PFSK-1 (cell line): ENCODE measurements around the gene MARCHF2.

Experiments
- FOXP2 ChIP-seq: optimal IDR thresholded peaks from 2 replicates; pipeline ENCODE3; 2011; ENCODE audit warnings: borderline replicate concordance, control low read depth, inconsistent platforms; ENCODE audit not compliant: insufficient read depth; ENCODE audit errors: extremely low read length, extremely low read depth
- POLR2AphosphoS5 ChIP-seq: IDR thresholded peaks from 2 replicates; pipeline ENCODE4 v1.6.1; 2012; ENCODE audit warnings: low read depth, mild to moderate bottlenecking, control low read depth, low read length, moderate library complexity
- SIN3A ChIP-seq: IDR thresholded peaks from 2 replicates; pipeline ENCODE4 v1.6.1; 2012; ENCODE audit warnings: mild to moderate bottlenecking, low read length, moderate library complexity, borderline replicate concordance; ENCODE audit not compliant: insufficient read depth
- TAF1 ChIP-seq: IDR thresholded peaks from 2 replicates; pipeline ENCODE4 v1.6.1; 2012; ENCODE audit warnings: low read length, control low read depth, borderline replicate concordance; ENCODE audit not compliant: insufficient read depth
- TF ChIP-seq, protein P1 (sequence below), 2 experiments: IDR thresholded peaks; 2 replicates each; pipeline versions ENCODE4 v1.6.1 to v1.8.0; 2011 to 2012; ENCODE audit warnings: low read depth in 2 of 2, low read length in 2 of 2, control low read depth in 1 of 2, inconsistent platforms in 1 of 2, mild to moderate bottlenecking in 1 of 2, moderate library complexity in 1 of 2; ENCODE audit not compliant: insufficient read depth in 1 of 2

The MARCHF2 gene

DNA sequence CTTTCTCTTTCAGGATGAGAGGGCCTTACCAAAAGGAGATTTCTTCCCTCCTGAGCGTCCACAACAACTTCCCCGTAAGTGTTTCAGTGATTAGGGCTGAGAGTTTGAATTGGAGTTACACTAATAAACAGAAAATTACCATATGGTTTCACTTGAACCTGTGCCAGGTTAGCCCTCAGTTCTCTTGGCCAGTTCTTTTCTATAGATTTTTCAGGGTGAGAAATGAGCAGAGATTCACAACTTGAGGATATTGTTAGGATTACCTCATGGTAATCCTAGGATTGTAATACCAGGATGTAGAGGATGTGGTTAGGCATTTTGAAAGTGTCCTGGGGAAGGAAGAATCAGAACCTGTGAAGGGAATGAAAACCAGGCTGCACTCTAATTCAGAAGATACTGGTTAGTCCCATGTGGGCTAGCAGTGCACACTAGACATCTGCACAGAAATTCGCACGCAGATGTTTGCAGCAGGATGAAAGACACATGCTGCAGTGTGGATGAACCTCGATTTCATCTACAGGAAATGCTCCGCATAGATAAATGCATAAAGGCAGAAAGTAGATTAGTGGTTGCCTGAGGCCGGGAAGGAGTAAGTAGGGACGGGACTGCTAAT is 55.8 kb downstream of the MARCHF2 start:
- TF ChIP-seq TAF1 (no peak), SIN3A (no peak), POLR2AphosphoS5 (no peak), FOXP2 (no peak)
- TF ChIP-seq, protein P1, sequence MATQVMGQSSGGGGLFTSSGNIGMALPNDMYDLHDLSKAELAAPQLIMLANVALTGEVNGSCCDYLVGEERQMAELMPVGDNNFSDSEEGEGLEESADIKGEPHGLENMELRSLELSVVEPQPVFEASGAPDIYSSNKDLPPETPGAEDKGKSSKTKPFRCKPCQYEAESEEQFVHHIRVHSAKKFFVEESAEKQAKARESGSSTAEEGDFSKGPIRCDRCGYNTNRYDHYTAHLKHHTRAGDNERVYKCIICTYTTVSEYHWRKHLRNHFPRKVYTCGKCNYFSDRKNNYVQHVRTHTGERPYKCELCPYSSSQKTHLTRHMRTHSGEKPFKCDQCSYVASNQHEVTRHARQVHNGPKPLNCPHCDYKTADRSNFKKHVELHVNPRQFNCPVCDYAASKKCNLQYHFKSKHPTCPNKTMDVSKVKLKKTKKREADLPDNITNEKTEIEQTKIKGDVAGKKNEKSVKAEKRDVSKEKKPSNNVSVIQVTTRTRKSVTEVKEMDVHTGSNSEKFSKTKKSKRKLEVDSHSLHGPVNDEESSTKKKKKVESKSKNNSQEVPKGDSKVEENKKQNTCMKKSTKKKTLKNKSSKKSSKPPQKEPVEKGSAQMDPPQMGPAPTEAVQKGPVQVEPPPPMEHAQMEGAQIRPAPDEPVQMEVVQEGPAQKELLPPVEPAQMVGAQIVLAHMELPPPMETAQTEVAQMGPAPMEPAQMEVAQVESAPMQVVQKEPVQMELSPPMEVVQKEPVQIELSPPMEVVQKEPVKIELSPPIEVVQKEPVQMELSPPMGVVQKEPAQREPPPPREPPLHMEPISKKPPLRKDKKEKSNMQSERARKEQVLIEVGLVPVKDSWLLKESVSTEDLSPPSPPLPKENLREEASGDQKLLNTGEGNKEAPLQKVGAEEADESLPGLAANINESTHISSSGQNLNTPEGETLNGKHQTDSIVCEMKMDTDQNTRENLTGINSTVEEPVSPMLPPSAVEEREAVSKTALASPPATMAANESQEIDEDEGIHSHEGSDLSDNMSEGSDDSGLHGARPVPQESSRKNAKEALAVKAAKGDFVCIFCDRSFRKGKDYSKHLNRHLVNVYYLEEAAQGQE (IDR thresholded peaks at IDR 0.05; ENCODE audit: insufficient read depth in 1 of 2, low read depth in 2 of 2, low read length in 2 of 2) = no peak

DNA sequence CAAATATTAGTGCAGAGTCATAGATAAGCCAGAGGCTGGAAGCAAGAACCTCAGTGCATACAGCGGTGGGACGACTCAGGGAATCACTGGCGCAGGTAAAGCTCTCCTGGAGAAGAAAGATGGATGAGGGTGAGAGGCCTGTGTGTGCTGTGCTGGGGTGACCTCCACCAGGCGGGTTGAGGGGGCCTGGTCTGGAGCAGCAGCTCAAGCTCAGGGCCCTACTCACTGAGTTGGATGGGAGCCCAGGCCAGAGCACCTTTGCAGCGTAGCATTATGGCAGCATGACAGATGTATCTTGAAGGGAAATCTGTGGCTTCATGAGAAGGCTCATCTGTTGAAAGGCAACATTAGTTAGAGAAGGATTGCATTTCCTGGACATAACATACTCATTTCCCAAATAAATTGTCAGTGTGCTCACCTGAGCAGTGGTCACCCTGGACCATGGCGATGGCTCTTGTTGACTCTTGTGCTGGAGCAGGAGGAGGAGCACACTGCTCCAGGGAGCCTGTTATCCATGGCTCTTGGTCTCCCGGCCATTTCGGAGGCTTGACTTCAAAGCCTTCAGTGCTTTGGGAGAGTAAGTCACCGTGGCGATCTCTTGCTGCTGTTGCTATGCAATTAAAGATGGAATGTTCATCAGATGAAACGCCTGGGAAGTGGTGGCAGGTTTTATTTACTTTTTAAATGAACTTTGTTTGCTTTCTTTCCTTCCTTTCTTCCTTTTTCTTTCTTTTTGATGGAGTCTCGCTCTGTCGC is 56.7 kb downstream of the MARCHF2 start:
- TF ChIP-seq SIN3A (no peak), POLR2AphosphoS5 (no peak), TAF1 (no peak), FOXP2 (no peak)
- TF ChIP-seq, protein P1 (IDR thresholded peaks at IDR 0.05; ENCODE audit: insufficient read depth in 1 of 2, low read depth in 2 of 2, low read length in 2 of 2) = no peak

DNA sequence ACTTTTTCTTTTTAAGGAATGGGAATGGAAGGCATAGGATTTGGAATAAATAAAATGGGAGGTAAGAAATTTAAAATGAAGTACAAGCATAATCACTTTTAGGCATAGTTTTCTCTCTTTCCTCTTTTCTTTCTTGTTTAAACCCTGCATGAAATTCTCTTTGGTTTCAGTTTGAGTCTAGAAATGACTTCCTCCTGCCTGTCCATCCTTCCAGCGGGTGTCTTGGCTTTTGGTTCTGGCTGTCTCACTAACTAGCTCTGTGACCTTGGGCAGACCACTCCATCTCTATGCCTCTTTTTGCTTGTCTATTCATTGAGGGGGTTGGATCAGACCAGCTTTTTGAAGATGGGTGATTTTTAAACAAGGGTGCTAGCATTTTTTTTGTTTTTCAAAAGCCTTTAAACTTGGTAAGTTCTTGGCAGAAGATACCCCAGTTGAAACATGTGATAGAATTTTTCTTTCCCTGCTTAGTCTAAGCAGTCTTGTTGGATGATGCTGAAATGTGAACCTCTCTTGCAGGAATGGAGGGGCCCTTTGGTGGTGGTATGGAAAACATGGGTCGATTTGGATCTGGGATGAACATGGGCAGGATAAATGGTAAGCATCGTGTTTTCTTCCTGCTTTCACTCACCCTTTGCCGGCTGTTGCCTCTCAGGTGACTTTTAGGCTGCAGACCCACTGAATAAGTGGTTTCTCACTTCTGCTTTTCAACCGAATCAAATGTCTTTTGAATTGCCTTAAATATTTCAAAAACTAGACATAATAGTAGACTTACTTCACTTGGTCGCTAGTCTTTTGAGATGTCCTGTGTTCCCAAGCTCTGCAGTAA is 60.8 kb downstream of the MARCHF2 start:
- TF ChIP-seq POLR2AphosphoS5 (no peak), FOXP2 (no peak), TAF1 (no peak), SIN3A (no peak)
- TF ChIP-seq, protein P1 (IDR thresholded peaks at IDR 0.05; ENCODE audit: insufficient read depth in 1 of 2, low read depth in 2 of 2, low read length in 2 of 2) = no peak

DNA sequence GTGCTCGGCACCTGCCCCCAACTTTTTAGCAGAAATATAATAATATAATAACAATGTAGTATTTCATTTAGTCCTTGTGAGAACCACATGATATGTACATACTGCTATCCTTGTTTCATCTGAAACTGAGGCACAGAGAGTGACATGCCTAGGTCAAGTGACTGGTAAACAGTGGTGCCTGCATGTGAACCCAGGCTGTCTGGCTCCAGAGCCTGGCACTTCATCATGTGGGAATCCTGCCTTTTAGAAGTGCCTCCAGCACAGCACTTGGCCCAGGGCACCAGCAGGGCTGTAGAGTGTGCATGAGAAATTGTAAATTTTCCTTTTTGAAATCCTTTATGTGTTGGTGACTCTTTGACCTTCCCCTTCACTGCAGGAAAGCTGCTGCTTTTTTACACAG is 61.9 kb downstream of the MARCHF2 start:
- TF ChIP-seq FOXP2 = no peak
- no peak for TF ChIP-seq POLR2AphosphoS5
- no peak for TF ChIP-seq SIN3A
- no peak for TF ChIP-seq TAF1

DNA sequence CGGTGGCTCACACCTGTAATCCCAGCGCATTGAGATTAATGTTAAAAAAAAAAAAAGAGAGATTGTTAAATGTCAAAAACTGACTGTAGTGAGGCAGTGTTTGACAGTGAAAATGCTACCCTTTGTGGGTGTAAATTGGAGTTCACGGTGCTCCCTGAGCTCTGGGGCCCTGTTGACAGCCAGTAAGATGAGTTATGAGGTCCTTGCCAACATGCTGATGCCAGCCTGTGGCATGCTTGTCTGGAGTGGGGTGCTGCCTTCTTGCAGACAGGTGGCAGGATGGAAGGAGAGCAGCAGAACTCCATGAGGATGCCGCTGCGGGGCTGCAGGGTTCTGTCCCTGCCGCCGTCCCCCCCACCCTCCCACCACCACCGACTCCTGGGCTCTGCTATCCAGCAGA is 63.4 kb downstream of the MARCHF2 start:
- TF ChIP-seq, protein P1 (IDR thresholded peaks at IDR 0.05; ENCODE audit: insufficient read depth in 1 of 2, low read depth in 2 of 2, low read length in 2 of 2) = no peak
- TF ChIP-seq POLR2AphosphoS5 (no peak), TAF1 (no peak), FOXP2 (no peak), SIN3A (no peak)
